ENCODE results near the gene GPX2. TPM values are rescaled to one million over a fixed set of nuclear protein-coding genes. Genes with fewer than 3 reads are reported as not detected.

The GPX2 gene
- total RNA-seq, 1 donor from 2014 or later = 0.69 TPM

- TF ChIP-seq CTCF (IDR thresholded peaks at IDR 0.05) = no peak
- intact Hi-C loops (cut with DNase I) = no loop called here
These were observed 2.3 kb upstream of the GPX2 start for GRCh38 chr14:64944861-64945260.

GRCh38 chr14:64944041-64944440, 1.5 kb upstream of the GPX2 start:
- DNase-seq = no peak
- intact Hi-C loops (cut with DNase I) = no loop called here
- Histone ChIP-seq H3K27me3 (no peaks in the 10 kb centered on the region), H3K27ac (no peak overlapping the region), H3K36me3 (peaks cover 19% of the 10 kb centered on the region), H3K4me1 (peaks cover 6% of the 10 kb centered on the region), H3K4me3 (no peak overlapping the region), H3K9me3 (no peaks in the 10 kb centered on the region)
- no peak for TF ChIP-seq CTCF (IDR thresholded peaks at IDR 0.05)
- ATAC-seq = no peak

More at GRCh38 chr14:64944861-64945260, 2.3 kb upstream of the GPX2 start:
- Histone ChIP-seq H3K9me3 (no peaks in the 10 kb centered on the region), H3K27ac (no peak overlapping the region), H3K36me3 (peaks cover 19% of the 10 kb centered on the region), H3K27me3 (no peaks in the 10 kb centered on the region), H3K4me1 (peaks cover 6% of the 10 kb centered on the region), H3K4me3 (no peak overlapping the region)
- no peak for ATAC-seq
- DNase-seq = no peak

GRCh38 chr14:64943556-64943955, 1.0 kb upstream of the GPX2 start:
- no peak overlapping the region for H3K4me3 ChIP-seq
- peaks cover 19% of the 10 kb centered on the region for H3K36me3 ChIP-seq
- intact Hi-C loops (cut with DNase I) = no loop called here
- peaks cover 6% of the 10 kb centered on the region for H3K4me1 ChIP-seq
- no peak for DNase-seq
- no peak for ATAC-seq
- no peak for TF ChIP-seq CTCF (IDR thresholded peaks at IDR 0.05)
- no peaks in the 10 kb centered on the region for H3K9me3 ChIP-seq
- no peak overlapping the region for H3K27ac ChIP-seq
- H3K27me3 ChIP-seq = no peaks in the 10 kb centered on the region

GRCh38 chr14:64940336-64940910, 2.1 kb downstream of the GPX2 start:
- no peak for DNase-seq
- no peaks in the 10 kb centered on the region for H3K27me3 ChIP-seq
- no peak overlapping the region for H3K27ac ChIP-seq
- H3K4me3 ChIP-seq = no peak overlapping the region
- intact Hi-C loops (cut with DNase I) = no loop called here
- H3K4me1 ChIP-seq = peaks cover 9% of the 10 kb centered on the region
- no peak for ATAC-seq
- peaks cover 19% of the 10 kb centered on the region for H3K36me3 ChIP-seq
- no peak for TF ChIP-seq CTCF (IDR thresholded peaks at IDR 0.05)
- no peaks in the 10 kb centered on the region for H3K9me3 ChIP-seq

DNA sequence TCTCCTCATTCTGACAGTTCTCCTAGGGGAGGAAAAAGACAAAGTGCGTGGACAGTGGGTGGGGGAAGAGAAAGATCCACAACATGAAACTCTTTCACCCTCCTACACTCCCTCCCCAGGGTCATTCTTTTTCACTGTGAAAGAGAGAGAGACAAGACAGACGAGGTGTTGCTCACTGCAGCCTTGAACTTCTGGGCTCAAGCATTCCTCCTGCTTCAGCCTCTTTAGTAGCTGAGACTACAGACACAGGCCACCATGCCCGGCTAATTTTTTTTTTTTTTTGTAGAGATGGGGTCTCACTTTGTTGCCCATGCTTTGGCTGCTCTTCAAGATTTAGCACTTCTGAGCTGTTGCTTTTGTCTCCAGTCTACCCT, 2.7 kb downstream of the GPX2 start:
- DNase-seq (no peak), ATAC-seq (no peak)
- Histone ChIP-seq H3K4me3 (no peak overlapping the region), H3K4me1 (peaks cover 9% of the 10 kb centered on the region), H3K27ac (no peak overlapping the region), H3K36me3 (peaks cover 23% of the 10 kb centered on the region), H3K9me3 (no peaks in the 10 kb centered on the region), H3K27me3 (no peaks in the 10 kb centered on the region)
- TF ChIP-seq CTCF (IDR thresholded peaks at IDR 0.05) = no peak
- intact Hi-C loops (cut with DNase I) = no loop called here

Data from upper lobe of right lung (tissue), 1 donor.